Endothelial cell (in vitro differentiated cells): ENCODE results near the gene AHDC1. TPM values are rescaled to one million over a fixed set of nuclear protein-coding genes. Genes with fewer than 3 reads are reported as not detected.

Experiments used
- DNase-seq: peaks from one replicate; pipeline ENCODE4 v3.0.0; 2021; ENCODE audit warnings: low spot score
- H3K27ac Mint-ChIP-seq: one replicate; pipeline ENCODE4 v1.8.0; 2021; ENCODE audit warnings: mixed read lengths, inconsistent platforms; ENCODE audit not compliant: unreplicated experiment
- H3K27me3 Mint-ChIP-seq: one replicate; pipeline ENCODE4 v1.8.0; 2021; ENCODE audit warnings: mild to moderate bottlenecking, moderate library complexity, mixed read lengths, inconsistent platforms; ENCODE audit not compliant: unreplicated experiment
- H3K36me3 Mint-ChIP-seq: one replicate; pipeline ENCODE4 v1.8.0; 2021; ENCODE audit warnings: mild to moderate bottlenecking, low read depth, mixed read lengths, inconsistent platforms; ENCODE audit not compliant: unreplicated experiment
- H3K4me1 Mint-ChIP-seq: one replicate; pipeline ENCODE4 v1.8.0; 2021; ENCODE audit warnings: mild to moderate bottlenecking, mixed read lengths, inconsistent platforms; ENCODE audit not compliant: unreplicated experiment
- H3K4me3 Mint-ChIP-seq: one replicate; pipeline ENCODE4 v1.8.0; 2021; ENCODE audit warnings: mild to moderate bottlenecking, mixed read lengths, inconsistent platforms; ENCODE audit not compliant: unreplicated experiment
- H3K9me3 Mint-ChIP-seq: one replicate; pipeline ENCODE4 v1.8.0; 2021; ENCODE audit warnings: mixed read lengths, inconsistent platforms; ENCODE audit not compliant: unreplicated experiment
- CTCF ChIP-seq: fragments of 200-600 bp; sonication (generic); IDR thresholded peaks from one replicate; pipeline ENCODE4 v1.5.0; 2021; ENCODE audit warnings: antibody characterized with exemption; ENCODE audit not compliant: unreplicated experiment
- total RNA-seq: library from RNA; stranded (reverse); fragmentation: NEBNext Ultra II Directional; extraction: Animal tissue kit (Norgen Biotek cat#: 25700); gene quantifications from one replicate; pipeline ENCODE4 v1.2.1, GENCODE V29; 2021; ENCODE audit not compliant: unreplicated experiment

The AHDC1 gene
- total RNA-seq, 1 donor from 2014 or later, result 48.0 TPM

GRCh38 chr1:27611450-27611849 is 7.5 kb upstream of the AHDC1 start:
- no peak for TF ChIP-seq CTCF
- H3K9me3 Mint-ChIP-seq, result no peaks in the 10 kb centered on the region
- H3K4me3 Mint-ChIP-seq, result no peak overlapping the region
- no peaks in the 10 kb centered on the region for H3K36me3 Mint-ChIP-seq
- H3K27ac Mint-ChIP-seq, result no peak overlapping the region
- no peak for DNase-seq
- H3K27me3 Mint-ChIP-seq, result peaks cover 8% of the 10 kb centered on the region
- H3K4me1 Mint-ChIP-seq, result peaks cover 27% of the 10 kb centered on the region

- TF ChIP-seq CTCF, result no peak
- Mint-ChIP-seq H3K36me3 (no peaks in the 10 kb centered on the region), H3K27ac (no peak overlapping the region), H3K27me3 (peaks cover 8% of the 10 kb centered on the region), H3K9me3 (no peaks in the 10 kb centered on the region), H3K4me1 (peaks cover 37% of the 10 kb centered on the region), H3K4me3 (no peak overlapping the region)
- no peak for DNase-seq
Measured at GRCh38 chr1:27609618-27610240, 5.8 kb upstream of the AHDC1 start.

GRCh38 chr1:27609210-27609555 is 5.2 kb upstream of the AHDC1 start:
- Mint-ChIP-seq H3K9me3 (no peaks in the 10 kb centered on the region), H3K27me3 (peaks cover 11% of the 10 kb centered on the region), H3K27ac (no peak overlapping the region), H3K4me3 (no peak overlapping the region), H3K4me1 (peaks cover 37% of the 10 kb centered on the region), H3K36me3 (no peaks in the 10 kb centered on the region)
- no peak for TF ChIP-seq CTCF
- DNase-seq, result no peak

- DNase-seq, result peak; percentile 53
- peaks cover 5% of the 10 kb centered on the region for H3K27me3 Mint-ChIP-seq
- TF ChIP-seq CTCF, result no peak
- H3K4me3 Mint-ChIP-seq, result peak overlapping the region; percentile 21
- no peaks in the 10 kb centered on the region for H3K9me3 Mint-ChIP-seq
- H3K4me1 Mint-ChIP-seq, result peaks cover 32% of the 10 kb centered on the region
- H3K27ac Mint-ChIP-seq, result peak overlapping the region; percentile 24
- H3K36me3 Mint-ChIP-seq, result no peaks in the 10 kb centered on the region
Measured at GRCh38 chr1:27607239-27607804, 3.4 kb upstream of the AHDC1 start.

- peaks cover 3% of the 10 kb centered on the region for H3K27me3 Mint-ChIP-seq
- H3K36me3 Mint-ChIP-seq, result no peaks in the 10 kb centered on the region
- no peak for DNase-seq
- TF ChIP-seq CTCF, result no peak
- H3K4me1 Mint-ChIP-seq, result peaks cover 29% of the 10 kb centered on the region
- H3K4me3 Mint-ChIP-seq, result no peak overlapping the region
- peak overlapping the region; percentile 80 for H3K27ac Mint-ChIP-seq
- no peaks in the 10 kb centered on the region for H3K9me3 Mint-ChIP-seq
Measured at GRCh38 chr1:27606708-27607238, 2.8 kb upstream of the AHDC1 start.
